HG02623 (cell line): ENCODE results near the gene SLC25A13.

ENCODE experiments used
- ATAC-seq: cut with Tn5 transposase; IDR thresholded peaks from one replicate; pipeline ENCODE4 v1.9.1; 2021; ENCODE audit warnings: moderate library complexity; ENCODE audit not compliant: unreplicated experiment

Gene SLC25A13

DNA sequence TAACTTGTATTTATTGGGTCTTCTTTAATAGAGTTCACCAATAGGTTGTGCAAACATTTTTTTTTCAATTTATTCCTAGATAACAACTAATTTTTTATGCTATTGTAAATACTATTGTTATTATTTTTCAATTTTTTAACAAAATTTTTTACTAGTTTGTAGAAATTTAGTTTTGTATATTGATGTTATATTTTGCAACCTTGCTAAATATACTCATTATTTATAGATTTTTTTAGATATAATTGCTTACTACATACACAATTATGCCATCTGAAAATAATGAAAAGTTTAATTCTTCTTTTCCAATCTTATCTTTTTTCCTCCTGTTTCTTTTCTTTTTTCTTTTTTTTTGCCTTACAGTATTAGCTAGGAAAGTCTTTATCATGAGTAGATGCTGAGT is 216.9 kb downstream of the SLC25A13 start:
- no peak for ATAC-seq

DNA sequence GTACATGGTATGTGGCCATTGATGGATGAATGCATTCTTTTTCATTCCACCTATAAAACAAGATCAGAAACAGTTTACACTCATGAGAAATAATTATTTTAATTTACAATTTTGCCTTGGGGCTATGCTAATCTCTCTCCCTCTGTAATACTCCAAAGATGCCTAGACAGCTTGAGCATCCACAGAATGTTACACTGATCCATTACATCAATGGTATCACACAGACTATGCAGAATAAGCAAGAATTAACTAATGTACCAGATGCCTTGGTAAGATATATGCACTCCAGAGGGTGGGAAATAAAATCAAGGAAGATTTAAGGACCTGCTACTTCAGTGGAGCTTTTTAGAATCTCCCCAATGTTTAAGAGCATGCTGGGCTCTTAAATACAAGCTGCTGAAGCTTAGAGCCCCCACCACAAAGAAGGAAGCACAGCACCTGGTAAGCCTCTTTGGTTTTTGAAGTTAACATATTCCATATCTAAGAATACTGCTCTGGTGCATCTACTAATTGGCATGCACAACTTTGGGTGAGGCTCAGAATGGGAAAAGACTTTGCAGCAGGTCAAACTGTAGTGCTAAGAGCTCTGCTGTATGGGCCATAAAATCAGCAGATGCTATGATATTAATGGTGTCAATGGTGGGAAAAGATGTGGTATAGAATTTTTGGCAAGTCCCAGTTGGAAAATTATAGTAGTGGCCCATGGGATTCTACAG is 219.6 kb downstream of the SLC25A13 start:
- ATAC-seq: no peak

DNA sequence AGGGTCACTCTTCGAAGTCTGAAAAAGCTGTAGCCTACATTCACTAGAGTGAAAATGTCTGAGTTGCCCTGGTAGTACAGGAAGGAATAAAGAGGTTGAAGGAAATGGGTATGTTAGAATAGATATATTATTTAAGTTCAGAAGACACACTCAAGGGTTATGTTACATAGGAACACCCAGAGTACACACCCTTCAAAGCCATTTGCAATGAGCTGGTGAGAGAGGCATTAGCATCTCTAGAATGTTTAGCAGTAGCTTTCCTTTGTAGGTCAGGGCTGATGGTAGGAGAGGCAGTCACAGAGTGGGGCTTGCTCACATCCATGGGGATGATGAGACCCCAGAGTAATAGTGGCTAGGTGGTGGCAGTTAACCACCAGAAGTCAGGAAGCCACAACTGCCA is 221.2 kb downstream of the SLC25A13 start:
- ATAC-seq: no peak

DNA sequence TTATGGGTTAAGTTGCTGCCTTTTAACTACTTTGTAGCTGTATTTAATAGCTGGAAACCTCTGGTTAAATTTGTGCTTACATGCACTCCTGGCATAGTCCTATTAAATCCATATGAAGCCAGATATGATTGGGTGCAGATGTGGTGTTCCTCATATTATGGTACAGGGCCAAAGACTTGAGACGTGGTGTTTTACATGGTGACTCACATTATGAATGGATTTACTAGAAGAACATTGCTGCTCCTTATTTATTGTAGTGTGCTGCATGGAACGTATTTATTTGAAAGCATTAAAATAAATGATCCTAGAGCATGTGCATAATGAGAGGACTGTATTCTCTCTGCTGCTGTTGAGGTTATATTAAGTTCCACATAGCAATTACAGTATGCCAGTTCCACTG is 224.1 kb downstream of the SLC25A13 start:
- no peak for ATAC-seq

DNA sequence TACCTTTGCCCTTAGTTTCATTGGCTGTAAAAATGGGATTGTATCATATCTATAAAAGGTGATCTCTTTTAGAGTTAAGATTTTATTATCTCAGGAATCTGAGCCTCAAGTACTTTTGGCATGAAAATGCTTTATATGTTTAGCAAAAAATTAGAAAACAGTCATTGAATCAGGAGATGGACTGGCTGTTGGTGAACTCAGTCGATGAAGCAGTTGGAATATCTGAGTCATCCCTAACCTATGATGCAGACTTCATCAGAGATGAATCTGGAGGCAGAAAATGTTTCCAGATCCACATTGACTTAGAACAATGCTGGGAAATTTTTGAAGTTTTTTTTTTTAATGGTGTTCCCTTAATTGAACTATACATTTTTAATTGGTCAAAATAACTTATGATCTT is 228.5 kb downstream of the SLC25A13 start:
- ATAC-seq: no peak

DNA sequence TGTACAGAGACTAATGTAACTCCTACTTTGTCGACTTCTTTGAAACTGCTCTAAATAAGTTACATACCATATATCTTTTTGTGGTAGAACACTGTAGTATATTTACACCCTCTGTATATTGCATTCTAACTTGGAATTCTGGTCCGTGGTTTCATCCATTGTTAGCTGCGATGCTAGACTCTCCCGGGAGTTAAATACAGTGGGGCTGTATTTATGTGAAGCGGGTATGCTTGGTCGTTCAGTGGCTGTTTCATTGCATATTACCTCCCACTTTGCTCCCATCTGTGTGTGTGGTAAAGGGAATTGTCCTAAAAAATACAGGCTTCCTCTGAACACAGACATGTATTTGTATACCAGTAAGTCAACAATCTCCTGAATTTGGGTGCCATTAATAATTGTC is 231.1 kb downstream of the SLC25A13 start:
- no peak for ATAC-seq

DNA sequence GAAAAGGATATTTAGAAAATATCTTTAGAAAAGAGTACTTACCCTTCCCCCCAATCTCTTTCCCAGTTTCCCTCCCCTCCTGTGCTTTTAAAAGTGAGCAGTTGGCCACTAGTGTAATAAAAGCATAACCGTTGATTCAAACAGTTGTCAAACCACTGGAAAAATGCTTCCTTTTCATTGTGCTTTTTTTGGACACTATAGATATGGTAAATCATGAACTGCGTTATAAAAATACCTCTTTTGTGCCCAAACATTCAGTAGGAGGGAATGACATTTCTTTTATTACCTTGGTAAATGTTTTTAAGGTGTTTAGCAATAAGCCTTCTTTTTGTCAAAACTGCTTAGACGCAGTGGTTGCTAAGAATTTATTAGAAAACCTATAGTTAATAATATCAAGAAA is 232.4 kb downstream of the SLC25A13 start:
- no peak for ATAC-seq

DNA sequence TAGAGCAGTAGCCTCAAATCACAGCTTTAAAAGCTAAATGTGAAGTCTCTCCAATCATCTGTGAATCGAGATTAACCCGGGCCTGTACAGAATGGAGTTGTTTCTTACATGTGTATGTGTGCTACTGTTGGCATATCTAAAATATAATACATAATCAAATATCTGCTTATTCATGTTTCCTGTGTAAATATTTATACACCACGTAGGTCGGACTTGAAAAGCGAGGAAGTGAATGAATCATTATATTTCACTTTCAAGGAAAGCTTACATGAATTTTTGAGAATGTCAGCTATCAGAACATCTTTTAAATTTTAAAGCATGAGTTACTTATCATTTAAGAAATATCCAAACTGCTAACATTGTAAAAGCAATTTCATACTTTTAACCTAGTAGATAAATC is 233.3 kb downstream of the SLC25A13 start:
- no peak for ATAC-seq

DNA sequence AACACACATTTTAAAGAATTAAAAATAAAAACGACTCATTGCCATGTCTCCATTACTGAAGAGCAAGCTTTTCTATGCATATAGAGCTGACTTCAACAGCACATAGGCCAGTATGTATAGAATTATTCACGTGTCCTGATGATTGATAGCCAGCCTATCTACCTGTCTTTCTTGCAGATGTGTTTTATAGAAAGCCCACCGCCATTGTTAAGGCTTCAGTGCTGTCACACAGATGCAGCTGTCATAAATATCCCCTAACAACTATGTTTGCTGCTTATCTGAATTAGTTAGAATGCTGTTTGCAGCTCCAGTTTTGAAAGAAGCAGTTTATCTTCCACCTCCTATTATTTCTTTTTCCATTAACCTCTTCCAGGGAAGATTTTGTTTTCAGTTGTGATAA is 235.9 kb downstream of the SLC25A13 start:
- no peak for ATAC-seq

DNA sequence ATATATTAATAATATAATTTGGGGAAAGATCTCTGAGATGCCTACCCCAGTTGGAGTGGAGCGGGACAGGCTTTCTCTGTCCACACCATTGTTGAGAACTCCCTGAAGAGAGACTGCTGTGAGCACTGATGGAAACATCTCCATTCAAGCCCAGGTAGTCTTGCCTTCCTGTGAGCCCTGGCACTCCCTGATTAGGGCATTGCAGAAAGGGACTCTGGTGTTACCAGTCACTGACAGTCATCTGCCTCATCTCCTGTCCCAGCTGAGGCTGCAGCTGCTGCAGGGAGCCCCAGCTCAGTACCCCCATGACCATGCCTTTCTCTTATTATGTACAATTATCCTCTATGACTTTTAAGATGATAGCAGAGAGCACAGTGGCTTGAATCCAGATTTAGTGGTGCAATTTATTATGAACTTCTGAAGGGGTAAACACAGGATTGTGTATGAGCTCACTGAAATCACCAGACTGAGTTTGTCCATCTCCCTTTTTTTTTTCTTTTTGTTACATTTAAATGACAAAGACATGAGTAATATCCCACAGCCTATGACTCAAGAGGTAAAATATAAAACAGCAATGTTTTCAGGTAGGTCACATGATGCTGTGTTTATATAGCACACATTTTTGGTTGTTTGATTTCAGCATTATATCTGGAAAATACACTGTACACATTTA is 236.9 kb downstream of the SLC25A13 start:
- ATAC-seq: no peak

DNA sequence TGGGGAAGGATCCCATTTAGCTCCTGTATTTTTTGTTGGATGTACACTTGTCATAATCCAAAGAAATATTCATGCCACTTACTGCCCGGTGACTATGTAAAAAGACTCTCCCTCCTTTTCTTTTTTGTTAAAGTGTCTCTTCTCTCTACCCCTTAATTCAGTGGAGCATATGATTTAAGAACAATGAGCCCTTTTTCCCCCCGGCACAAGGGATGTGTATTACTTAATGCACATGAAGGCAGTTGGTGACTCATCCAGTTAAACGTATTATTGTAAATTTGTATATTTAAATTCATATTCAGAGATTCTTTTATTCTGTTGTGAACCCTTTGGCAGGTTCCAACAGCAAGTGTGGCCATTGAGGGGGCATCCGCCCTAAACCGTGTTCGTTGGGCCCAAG is 241.9 kb downstream of the SLC25A13 start:
- ATAC-seq: no peak

DNA sequence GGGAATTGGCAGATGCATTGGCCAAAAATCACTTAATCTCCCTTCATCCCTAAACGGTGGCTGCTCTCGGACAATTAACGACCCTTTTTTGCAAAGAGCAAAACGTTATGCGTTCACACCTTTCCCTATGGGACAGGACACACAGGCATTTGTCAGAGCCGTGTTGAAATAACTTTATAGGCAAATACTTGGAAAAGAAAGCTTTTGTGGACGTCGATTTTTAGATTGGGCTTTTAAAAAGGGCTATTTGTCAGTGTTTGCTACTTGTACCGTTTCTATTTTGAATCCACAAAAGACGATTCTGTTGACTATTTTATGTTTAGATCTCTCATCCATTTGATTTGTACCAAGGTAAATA is 245.6 kb downstream of the SLC25A13 start:
- no peak for ATAC-seq

DNA sequence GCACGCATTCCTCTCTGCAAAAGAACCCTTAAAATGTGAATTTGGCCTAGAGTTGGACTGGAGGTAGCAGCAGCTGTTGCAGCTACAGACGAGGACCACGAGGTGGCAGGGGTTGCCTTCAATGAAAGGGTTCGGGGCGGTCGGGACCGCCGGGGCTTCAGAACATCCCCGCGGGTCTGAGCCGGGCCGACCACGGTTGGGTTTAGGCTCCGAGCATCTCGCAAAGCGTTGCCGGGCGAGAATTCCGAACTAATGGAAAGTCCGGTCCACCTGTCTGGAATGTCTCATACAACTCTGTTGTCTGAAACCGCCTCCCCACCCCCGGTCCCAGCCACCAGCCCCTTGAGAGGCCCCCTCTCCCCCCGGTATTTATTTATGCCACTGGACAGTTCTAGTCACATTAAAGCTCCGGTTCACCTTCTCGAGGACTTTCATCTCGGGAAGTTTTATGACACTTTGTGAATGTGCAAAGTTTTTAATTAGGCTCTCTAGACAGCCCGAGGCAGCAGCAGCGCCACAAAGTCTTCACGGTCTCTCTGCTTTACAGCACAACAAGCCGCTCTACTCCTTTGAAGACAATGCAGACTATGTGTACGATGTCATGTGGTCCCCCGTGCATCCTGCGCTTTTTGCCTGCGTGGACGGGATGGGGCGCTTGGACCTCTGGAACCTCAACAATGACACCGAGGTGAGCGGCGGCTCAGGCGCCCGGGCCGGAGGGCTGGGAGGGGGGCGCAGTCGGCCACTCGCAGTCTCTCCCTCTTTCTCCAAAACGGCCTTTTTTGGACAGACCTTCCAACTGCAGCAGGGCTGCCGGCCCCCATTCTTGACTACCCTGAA is 246.2 kb downstream of the SLC25A13 start:
- ATAC-seq: peak; percentile 86

DNA sequence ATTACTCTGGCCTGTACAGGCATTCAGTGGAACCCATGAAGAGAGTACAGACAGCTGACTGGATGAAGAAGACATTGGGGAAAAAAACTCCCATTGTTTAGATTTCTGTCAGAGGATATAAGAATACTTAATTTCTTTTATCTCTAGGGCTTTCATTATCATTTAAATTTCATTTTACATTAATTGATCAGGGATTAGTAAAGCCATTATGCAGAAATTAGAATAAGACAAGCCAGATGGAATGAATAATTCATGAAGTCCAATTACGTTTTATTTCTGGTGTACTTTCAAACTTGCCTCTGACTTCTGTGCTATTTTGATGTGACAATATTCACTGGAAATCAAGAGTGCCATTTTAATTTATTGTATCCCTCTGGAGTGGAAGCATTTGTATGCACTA is 247.0 kb downstream of the SLC25A13 start:
- ATAC-seq: no peak
